Nephron (organoid): ENCODE data around the gene CBX1.

Source experiments
- H3K27ac Mint-ChIP-seq, 3 experiments: 2 replicates each; pipeline ENCODE4 v1.8.0; 2020; ENCODE audit warnings: mixed read lengths in 3 of 3, mild to moderate bottlenecking in 2 of 3, moderate library complexity in 1 of 3
- H3K27me3 Mint-ChIP-seq: 2 replicates; pipeline ENCODE4 v1.8.0; 2021; ENCODE audit warnings: low read depth, mild to moderate bottlenecking, moderate library complexity, mixed read lengths
- H3K36me3 Mint-ChIP-seq: 2 replicates; pipeline ENCODE4 v1.8.0; 2020; ENCODE audit warnings: low read depth, mixed read lengths
- H3K4me1 Mint-ChIP-seq: 2 replicates; pipeline ENCODE4 v1.8.0; 2020; ENCODE audit warnings: mixed read lengths
- H3K4me3 Mint-ChIP-seq, 3 experiments: 2 replicates each; pipeline ENCODE4 v1.8.0; 2020; ENCODE audit warnings: mild to moderate bottlenecking in 3 of 3, mixed read lengths in 3 of 3, moderate library complexity in 2 of 3
- H3K9me3 Mint-ChIP-seq: 2 replicates; pipeline ENCODE4 v1.8.0; 2020; ENCODE audit warnings: mixed read lengths
- CTCF ChIP-seq, 3 experiments: fragments of 200-600 bp; sonication (generic); IDR thresholded peaks; one replicate each; pipeline ENCODE4 v1.5.0; 2021; ENCODE audit warnings: antibody characterized with exemption in 3 of 3; ENCODE audit not compliant: unreplicated experiment in 3 of 3

The CBX1 gene

GRCh38 chr17:48144976-48145798, 43.9 kb upstream of the CBX1 start:
- Mint-ChIP-seq H3K4me3 (no peak overlapping the region), H3K9me3 (no peaks in the 10 kb centered on the region), H3K4me1 (peaks cover 6% of the 10 kb centered on the region), H3K36me3 (no peaks in the 10 kb centered on the region), H3K27me3 (peaks cover 69% of the 10 kb centered on the region), H3K27ac (no peak overlapping the region)
- no peak for TF ChIP-seq CTCF (IDR thresholded peaks at IDR 0.05; ENCODE audit: unreplicated experiment in 3 of 3)

DNA sequence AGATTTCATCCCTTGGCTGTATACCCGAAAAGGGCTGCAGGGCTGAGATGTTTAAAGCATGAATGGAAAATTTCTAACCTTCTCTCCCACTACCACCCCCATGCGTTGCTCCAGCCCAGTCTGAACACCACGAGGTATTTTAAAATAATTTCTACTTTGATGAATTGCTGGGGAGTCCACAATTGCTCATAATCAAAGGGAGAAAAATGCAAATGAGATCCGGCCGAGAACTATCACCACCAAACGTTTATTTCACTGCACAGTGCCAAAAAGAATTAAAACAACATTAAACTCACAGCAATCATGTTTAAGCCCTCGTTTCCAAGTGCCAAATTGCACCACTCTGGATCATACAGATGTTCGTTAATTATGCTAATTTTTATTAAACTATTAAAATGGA, 43.0 kb upstream of the CBX1 start:
- Mint-ChIP-seq H3K27ac (no peak overlapping the region), H3K36me3 (no peaks in the 10 kb centered on the region), H3K9me3 (no peaks in the 10 kb centered on the region), H3K27me3 (peaks cover 65% of the 10 kb centered on the region), H3K4me1 (peaks cover 6% of the 10 kb centered on the region), H3K4me3 (no peak overlapping the region)
- no peak for TF ChIP-seq CTCF (IDR thresholded peaks at IDR 0.05; ENCODE audit: unreplicated experiment in 3 of 3)

GRCh38 chr17:48143629-48144028, 42.4 kb upstream of the CBX1 start:
- H3K4me3 Mint-ChIP-seq = no peak overlapping the region
- no peak overlapping the region for H3K27ac Mint-ChIP-seq
- no peak for TF ChIP-seq CTCF (IDR thresholded peaks at IDR 0.05; ENCODE audit: unreplicated experiment in 3 of 3)
- no peaks in the 10 kb centered on the region for H3K9me3 Mint-ChIP-seq
- no peaks in the 10 kb centered on the region for H3K36me3 Mint-ChIP-seq
- peaks cover 59% of the 10 kb centered on the region for H3K27me3 Mint-ChIP-seq
- H3K4me1 Mint-ChIP-seq = peaks cover 6% of the 10 kb centered on the region

- Mint-ChIP-seq H3K27ac (no peak overlapping the region), H3K4me1 (no peaks in the 10 kb centered on the region), H3K4me3 (no peak overlapping the region), H3K9me3 (no peaks in the 10 kb centered on the region), H3K27me3 (peaks cover 31% of the 10 kb centered on the region), H3K36me3 (no peaks in the 10 kb centered on the region)
- TF ChIP-seq CTCF (IDR thresholded peaks at IDR 0.05; ENCODE audit: unreplicated experiment in 3 of 3) = no peak
Observed at GRCh38 chr17:48139944-48140343, 38.7 kb upstream of the CBX1 start.

DNA sequence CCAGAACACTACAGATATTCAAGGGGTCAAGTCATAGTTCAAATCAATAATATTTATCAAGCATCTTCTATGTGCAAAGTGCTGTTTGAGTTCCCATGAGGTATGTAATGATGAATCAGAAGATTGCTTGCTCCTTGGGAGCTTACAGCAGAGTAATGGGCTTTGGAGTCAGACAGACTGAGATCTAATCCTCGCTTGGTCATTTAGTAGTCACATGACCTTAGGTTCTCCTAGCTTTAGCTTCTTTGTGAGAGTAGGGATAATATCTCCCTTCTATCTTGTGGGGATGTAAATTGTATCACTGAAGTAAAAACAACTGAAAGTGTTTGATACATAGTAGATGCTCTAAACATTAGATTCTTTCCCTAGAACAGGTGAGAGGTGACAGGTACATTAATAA, 36.4 kb upstream of the CBX1 start:
- no peaks in the 10 kb centered on the region for H3K4me1 Mint-ChIP-seq
- no peak overlapping the region for H3K27ac Mint-ChIP-seq
- H3K4me3 Mint-ChIP-seq = no peak overlapping the region
- TF ChIP-seq CTCF (IDR thresholded peaks at IDR 0.05; ENCODE audit: unreplicated experiment in 3 of 3) = no peak
- H3K27me3 Mint-ChIP-seq = peaks cover 17% of the 10 kb centered on the region
- no peaks in the 10 kb centered on the region for H3K9me3 Mint-ChIP-seq
- H3K36me3 Mint-ChIP-seq = no peaks in the 10 kb centered on the region

GRCh38 chr17:48134912-48135480, 33.7 kb upstream of the CBX1 start:
- Mint-ChIP-seq H3K27me3 (peaks cover 11% of the 10 kb centered on the region), H3K4me1 (peaks cover 6% of the 10 kb centered on the region), H3K36me3 (no peaks in the 10 kb centered on the region), H3K27ac (no peak overlapping the region), H3K4me3 (no peak overlapping the region), H3K9me3 (no peaks in the 10 kb centered on the region)
- TF ChIP-seq CTCF (IDR thresholded peaks at IDR 0.05; ENCODE audit: unreplicated experiment in 3 of 3) = peak in 1 of 3 experiments; percentile 9
